Activated T-cell treated with anti-CD3 and anti-CD28 coated beads for 48 hours (primary cell): Measurements from ENCODE around the gene OMA1.

ENCODE experiments used
- DNase-seq: peaks from one replicate; pipeline ENCODE4 v3.0.0-alpha.2; 2020; ENCODE audit warnings: low read depth

OMA1 gene

GRCh38 chr1:58459911-58460310 is 86.6 kb downstream of the OMA1 start:
- no peak for DNase-seq

GRCh38 chr1:58457023-58457635 is 89.4 kb downstream of the OMA1 start:
- no peak for DNase-seq

GRCh38 chr1:58456470-58456869 is 90.1 kb downstream of the OMA1 start:
- DNase-seq, result no peak

GRCh38 chr1:58454807-58455206 is 91.7 kb downstream of the OMA1 start:
- no peak for DNase-seq

- no peak for DNase-seq
Measured at GRCh38 chr1:58454385-58454784, 92.1 kb downstream of the OMA1 start.

GRCh38 chr1:58451560-58452191 is 94.8 kb downstream of the OMA1 start:
- no peak for DNase-seq

GRCh38 chr1:58447886-58448285 is 98.6 kb downstream of the OMA1 start:
- DNase-seq, result no peak

GRCh38 chr1:58447042-58447441 is 99.5 kb downstream of the OMA1 start:
- DNase-seq, result no peak

GRCh38 chr1:58446368-58446767 is 100.2 kb downstream of the OMA1 start:
- DNase-seq, result no peak

GRCh38 chr1:58443986-58444868 is 102.3 kb downstream of the OMA1 start:
- DNase-seq, result no peak

GRCh38 chr1:58442114-58442513 is 104.4 kb downstream of the OMA1 start:
- DNase-seq, result no peak

- DNase-seq, result no peak
Measured at GRCh38 chr1:58441699-58442098, 104.8 kb downstream of the OMA1 start.

- no peak for DNase-seq
Measured at GRCh38 chr1:58440696-58441095, 105.8 kb downstream of the OMA1 start.

GRCh38 chr1:58439946-58440345 is 106.6 kb downstream of the OMA1 start:
- DNase-seq, result no peak

- DNase-seq, result no peak
Measured at GRCh38 chr1:58438468-58438867, 108.1 kb downstream of the OMA1 start.

- DNase-seq, result no peak
Measured at GRCh38 chr1:58437623-58438022, 108.9 kb downstream of the OMA1 start.

GRCh38 chr1:58436615-58437297 is 109.8 kb downstream of the OMA1 start:
- no peak for DNase-seq

- DNase-seq, result no peak
Measured at GRCh38 chr1:58435376-58435775, 111.2 kb downstream of the OMA1 start.

GRCh38 chr1:58434607-58435006 is 111.9 kb downstream of the OMA1 start:
- DNase-seq, result no peak

GRCh38 chr1:58434181-58434580 is 112.3 kb downstream of the OMA1 start:
- DNase-seq, result no peak

GRCh38 chr1:58432851-58433668 is 113.5 kb downstream of the OMA1 start:
- no peak for DNase-seq
